Rectal smooth muscle tissue (tissue), 1 donor: ENCODE data around the gene ZNF555.
"Not testable (repeated sequence)": the region's sequence is repeated elsewhere in the genome, so short reads cannot be mapped to it uniquely, and the experiment has no call there.

Experiments used
- H3K27ac ChIP-seq: one replicate; pipeline ENCODE4 v1.7.0; 2013; ENCODE audit warnings: low read depth, low read length, inconsistent platforms
- H3K27me3 ChIP-seq: one replicate; pipeline ENCODE4 v1.7.0; 2013; ENCODE audit warnings: low read length; ENCODE audit not compliant: control insufficient read depth, insufficient read depth
- H3K36me3 ChIP-seq: one replicate; pipeline ENCODE4 v1.7.0; 2013; ENCODE audit warnings: low read length; ENCODE audit not compliant: control insufficient read depth, insufficient read depth
- H3K4me1 ChIP-seq: one replicate; pipeline ENCODE4 v1.7.0; 2013; ENCODE audit warnings: low read length; ENCODE audit not compliant: control insufficient read depth, insufficient read depth
- H3K4me3 ChIP-seq: one replicate; pipeline ENCODE4 v1.7.0; 2013; ENCODE audit warnings: low read length
- H3K9ac ChIP-seq: one replicate; pipeline ENCODE4 v1.7.0; 2013; ENCODE audit warnings: low read length

The ZNF555 gene

DNA sequence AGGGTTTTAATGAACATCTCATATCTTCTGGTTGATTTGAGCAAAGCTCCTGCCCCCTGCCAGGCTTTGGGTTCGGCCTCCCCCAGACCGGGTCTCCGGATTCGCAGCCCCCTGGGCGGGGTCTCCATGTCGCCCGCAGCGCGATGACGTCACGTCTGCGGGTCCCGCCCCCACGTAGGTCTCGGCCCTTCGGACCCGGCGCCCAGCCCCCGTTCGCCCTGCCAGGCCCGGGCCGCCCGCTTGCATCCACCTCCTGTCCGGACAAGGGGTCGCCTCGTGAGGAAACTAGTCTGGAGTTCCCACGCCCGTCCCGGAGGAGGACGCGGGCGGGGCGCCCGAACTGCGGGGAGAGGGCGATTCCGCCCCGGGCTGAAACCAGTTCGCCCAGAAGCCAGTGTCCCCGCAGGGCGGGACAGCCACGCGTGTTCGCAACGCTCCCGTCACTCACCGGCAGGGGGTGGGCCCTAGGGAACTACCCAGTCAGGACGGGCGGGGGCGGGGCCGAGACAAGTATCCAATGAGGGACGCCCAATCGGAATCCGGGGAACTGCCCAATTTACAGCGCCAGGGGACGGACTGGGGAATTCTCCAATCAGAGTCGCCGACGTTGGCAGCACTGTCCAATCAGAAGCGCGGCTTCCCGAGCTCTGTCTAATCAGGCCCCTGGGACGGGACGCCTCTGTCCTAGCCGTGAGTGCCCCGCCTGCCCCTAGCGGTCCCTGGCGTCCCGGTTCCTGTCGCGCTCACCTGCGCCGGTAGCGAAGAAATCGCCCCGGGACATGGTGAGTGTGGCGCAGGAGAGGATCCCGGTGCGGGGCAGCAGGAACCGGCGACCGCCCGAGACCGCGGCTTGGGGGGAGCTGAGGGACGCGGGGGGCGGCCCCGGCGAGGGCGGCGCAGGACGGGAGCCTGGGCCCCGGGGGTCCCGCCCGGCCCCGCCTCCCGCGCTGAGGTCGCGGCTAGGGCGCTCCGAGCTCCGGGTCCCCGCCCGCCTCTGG is at the start of gene ZNF555:
ZNF555 (plus strand) TSS at position 682 of the 998 bp plus-strand sequence; CDS start at position 780, 98 bp downstream.
- Histone ChIP-seq H3K27ac (peak within 1 kb of the TSS; percentile 93), H3K9ac (no peak within 1 kb of the TSS), H3K36me3 (no peaks in the 10 kb centered on the region), H3K27me3 (no peaks in the 10 kb centered on the region), H3K4me3 (peak within 1 kb of the TSS; percentile 84), H3K4me1 (peaks cover 5% of the 10 kb centered on the region)

DNA sequence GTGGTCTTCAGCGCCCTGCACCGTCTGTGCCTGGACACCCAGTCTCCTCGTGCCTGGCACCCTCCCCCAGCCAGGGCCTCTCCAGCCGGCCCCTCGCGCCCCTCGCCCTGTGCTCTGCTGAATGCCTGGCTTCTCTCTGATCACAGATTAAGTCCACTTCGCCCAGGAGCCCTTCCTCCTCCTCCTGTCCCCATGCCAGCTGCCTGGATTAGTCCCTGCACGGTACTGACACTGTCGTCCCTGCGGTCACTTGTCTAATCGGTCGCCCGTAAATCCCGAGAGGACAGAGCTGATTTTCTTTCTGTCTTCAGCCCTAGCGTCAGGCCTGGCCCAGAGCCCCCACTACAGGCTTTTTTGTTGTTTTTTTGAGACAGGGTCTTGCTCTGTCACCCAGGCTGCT is 49.4 kb upstream of the ZNF555 start:
- no peaks in the 10 kb centered on the region for H3K4me1 ChIP-seq
- no peak overlapping the region for H3K27ac ChIP-seq
- no peaks in the 10 kb centered on the region for H3K27me3 ChIP-seq
- no peak overlapping the region for H3K4me3 ChIP-seq
- no peak overlapping the region for H3K9ac ChIP-seq
- H3K36me3 ChIP-seq, result peaks cover 7% of the 10 kb centered on the region

DNA sequence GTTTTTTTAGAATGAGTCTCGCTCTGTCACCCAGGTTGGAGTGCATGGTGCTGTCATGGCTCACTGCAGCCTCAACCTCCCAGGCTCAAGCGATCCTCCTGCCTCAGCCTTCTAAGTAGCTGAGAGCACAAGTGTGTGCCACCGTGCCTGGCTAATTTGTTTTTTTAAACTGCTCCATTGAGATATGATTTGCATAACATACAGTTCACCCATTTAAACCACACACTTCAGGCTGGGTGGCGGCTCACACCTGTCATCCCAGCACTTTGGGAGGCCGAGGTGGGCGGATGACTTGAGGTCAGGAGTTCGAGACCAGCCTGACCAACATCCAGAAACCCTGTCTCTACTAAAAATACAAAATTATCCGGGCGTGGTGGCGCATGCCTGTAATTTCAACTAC is 48.6 kb upstream of the ZNF555 start:
- H3K9ac ChIP-seq, H3K36me3 ChIP-seq, H3K27ac ChIP-seq: not testable (repeated sequence)

DNA sequence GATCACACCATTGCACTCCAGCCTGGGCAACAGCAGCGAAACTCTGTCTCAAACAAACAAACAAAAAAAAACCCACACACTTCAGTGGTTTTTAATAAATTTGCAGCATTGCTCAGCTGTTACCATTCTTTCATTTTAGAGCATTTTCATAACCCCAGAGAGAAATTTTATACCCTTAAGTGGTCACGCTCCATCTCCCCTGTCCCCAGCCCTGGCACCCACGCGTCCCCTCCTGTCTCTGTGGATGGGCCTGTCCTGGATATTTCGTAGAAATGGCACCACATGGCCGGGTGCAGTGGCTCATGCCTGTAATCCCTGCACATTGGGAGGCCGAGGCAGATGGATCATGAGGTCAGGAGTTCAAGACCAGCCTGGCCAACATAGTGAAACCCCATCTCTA is 48.1 kb upstream of the ZNF555 start:
- Histone ChIP-seq H3K36me3 (peaks cover 8% of the 10 kb centered on the region), H3K27me3 (no peaks in the 10 kb centered on the region), H3K4me1 (no peaks in the 10 kb centered on the region), H3K27ac (no peak overlapping the region), H3K4me3 (no peak overlapping the region), H3K9ac (no peak overlapping the region)

More for the DNA sequence above, 48.6 kb upstream of the ZNF555 start:
- not testable (repeated sequence) for H3K27me3 ChIP-seq, H3K4me3 ChIP-seq, H3K4me1 ChIP-seq

DNA sequence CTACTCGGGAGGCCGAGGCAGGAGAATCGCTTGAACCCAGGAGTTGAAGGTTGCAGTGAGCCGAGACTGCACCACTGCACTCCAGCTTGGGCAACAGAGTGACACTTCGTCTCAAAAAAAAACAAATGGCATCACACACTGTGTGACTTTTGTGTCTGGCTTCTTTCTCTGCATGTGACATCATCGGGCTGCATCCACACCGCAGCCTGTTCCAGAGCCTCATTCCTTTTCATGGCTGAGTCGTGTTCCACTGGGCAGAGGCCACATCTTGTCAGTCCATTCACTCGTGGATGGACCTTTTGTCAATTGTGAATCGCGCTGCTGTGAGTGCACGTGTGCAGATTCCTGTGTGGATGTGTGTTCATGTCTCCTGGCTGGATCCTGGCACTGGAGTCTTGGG is 47.7 kb upstream of the ZNF555 start:
- Histone ChIP-seq H3K36me3 (peaks cover 11% of the 10 kb centered on the region), H3K4me3 (no peak overlapping the region), H3K27ac (no peak overlapping the region), H3K4me1 (no peaks in the 10 kb centered on the region), H3K9ac (no peak overlapping the region), H3K27me3 (no peaks in the 10 kb centered on the region)

DNA sequence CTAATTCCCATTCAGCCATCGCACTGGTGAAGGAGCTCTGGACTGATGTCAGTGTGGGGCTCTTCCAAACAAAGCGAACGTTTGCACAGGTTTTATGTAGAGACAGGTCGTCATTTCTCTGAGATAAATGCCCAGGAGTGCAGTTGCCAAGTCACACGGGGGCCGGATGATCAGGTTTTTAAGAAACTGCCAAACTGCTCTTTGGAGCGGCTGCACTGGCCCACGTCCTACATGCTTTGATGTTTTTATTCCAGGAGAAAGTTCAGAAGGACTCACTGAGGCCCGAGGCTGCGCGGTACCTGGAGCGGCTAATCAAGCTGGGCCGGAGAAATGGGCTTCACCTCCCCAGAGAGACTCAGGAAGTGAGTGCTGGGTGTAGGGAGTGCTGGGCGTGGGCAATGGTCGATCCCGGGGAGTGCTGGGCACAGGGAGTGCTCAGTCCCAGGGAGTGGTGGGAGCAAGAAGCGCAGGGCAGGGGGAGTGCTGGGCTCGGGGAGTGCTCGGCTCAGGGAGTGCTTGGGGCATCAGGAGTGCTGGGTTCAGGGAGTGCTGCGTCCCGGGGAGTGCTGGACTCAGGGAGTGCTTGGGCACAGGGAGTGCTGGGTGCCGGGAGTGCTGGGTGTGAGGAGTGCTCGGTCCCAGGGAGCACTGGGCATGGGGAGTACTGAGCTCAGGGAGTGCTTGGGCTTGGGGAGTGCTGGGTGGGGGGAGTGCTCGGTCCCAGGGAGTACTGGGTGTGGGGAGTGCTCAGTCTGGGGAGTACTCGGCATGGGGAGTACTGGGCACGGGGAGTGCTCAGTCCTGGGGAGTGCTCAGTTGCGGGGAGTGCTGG is 45.2 kb upstream of the ZNF555 start:
- H3K4me1 ChIP-seq, result no peaks in the 10 kb centered on the region
- no peaks in the 10 kb centered on the region for H3K27me3 ChIP-seq
- H3K4me3 ChIP-seq, result no peak overlapping the region
- no peak overlapping the region for H3K9ac ChIP-seq
- peaks cover 10% of the 10 kb centered on the region for H3K36me3 ChIP-seq
- no peak overlapping the region for H3K27ac ChIP-seq

DNA sequence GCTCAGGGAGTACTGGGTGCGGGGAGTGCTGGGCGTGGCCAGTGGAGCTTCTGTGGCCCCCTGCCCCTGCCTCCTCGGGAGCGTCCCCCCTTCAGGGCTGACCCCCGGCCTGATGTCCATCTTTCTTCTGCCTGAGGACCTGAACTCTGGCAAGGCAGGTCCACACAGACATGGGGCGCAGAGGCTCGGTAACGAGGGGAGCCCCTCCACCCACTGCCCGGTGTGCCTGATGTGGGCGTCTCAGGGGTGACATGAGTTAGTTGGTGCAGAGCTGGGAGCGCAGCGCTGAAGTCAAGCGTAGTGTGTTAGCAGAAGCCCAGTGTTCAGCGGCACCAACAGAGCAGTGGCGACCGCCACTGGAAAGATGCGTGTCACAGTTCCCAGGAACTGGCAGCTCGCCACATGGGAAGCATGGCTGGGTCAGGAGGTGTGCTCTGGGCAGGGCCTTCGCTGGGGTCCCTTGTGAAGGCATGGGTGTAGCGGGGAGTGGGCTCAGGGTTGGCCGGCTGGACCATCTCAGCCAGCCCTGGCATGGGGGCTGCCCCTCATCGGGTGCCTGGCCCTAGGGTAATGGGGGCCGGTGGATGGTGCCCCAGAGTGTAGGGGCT is 44.5 kb upstream of the ZNF555 start:
- Histone ChIP-seq H3K4me3 (no peak overlapping the region), H3K27me3 (no peaks in the 10 kb centered on the region), H3K4me1 (no peaks in the 10 kb centered on the region), H3K9ac (no peak overlapping the region), H3K36me3 (peaks cover 12% of the 10 kb centered on the region), H3K27ac (no peak overlapping the region)

DNA sequence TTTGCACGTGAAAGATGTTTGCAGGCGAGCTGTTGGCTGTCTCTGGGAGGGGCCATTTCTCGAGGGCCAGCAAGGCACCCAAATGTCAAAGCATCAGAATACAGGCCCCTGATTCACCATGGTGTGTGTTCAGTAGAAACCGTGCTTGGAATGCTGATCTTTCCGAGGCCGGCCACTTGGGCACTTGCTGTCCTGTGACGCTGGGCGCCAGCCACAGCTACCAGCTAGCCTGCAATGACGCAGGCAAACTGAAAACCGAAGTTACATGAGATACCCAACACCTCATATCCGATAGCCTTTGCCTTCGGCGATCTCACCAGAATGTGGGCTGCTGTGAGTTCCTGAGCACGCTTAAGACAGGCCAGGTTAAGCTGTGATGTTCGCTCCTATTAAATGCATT is 44.0 kb upstream of the ZNF555 start:
- Histone ChIP-seq H3K27me3 (no peaks in the 10 kb centered on the region), H3K36me3 (peaks cover 14% of the 10 kb centered on the region), H3K4me3 (no peak overlapping the region), H3K27ac (no peak overlapping the region), H3K4me1 (no peaks in the 10 kb centered on the region), H3K9ac (no peak overlapping the region)

DNA sequence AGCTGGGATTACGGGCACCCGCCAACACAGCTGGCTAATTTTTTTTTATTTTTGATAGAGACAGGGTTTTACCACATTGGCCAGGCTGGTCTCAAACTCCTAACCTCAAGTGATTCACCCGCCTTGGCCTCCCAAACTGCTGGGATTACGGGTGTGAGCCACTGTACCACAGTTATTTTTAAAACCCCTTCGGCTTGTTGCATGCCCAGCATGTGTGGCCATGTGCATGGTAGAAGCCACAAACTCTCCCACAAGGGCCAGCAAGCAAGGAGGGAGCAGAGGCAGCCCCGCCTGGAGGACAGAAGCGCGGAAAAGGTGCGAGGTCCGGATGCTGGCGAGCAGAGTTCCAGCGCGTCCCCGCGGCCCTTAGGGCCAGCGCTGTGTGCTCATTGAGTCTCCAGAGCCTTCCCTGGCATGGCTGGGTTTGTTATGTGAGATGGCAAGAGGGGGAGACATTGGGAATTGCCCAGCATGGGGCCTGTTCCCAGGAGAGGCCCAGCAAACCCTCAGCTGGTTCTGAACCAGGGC is 43.1 kb upstream of the ZNF555 start:
- H3K36me3 ChIP-seq, result peaks cover 14% of the 10 kb centered on the region
- H3K9ac ChIP-seq, result no peak overlapping the region
- H3K4me3 ChIP-seq, result no peak overlapping the region
- H3K27ac ChIP-seq, result no peak overlapping the region
- H3K4me1 ChIP-seq, result no peaks in the 10 kb centered on the region
- H3K27me3 ChIP-seq, result no peaks in the 10 kb centered on the region

DNA sequence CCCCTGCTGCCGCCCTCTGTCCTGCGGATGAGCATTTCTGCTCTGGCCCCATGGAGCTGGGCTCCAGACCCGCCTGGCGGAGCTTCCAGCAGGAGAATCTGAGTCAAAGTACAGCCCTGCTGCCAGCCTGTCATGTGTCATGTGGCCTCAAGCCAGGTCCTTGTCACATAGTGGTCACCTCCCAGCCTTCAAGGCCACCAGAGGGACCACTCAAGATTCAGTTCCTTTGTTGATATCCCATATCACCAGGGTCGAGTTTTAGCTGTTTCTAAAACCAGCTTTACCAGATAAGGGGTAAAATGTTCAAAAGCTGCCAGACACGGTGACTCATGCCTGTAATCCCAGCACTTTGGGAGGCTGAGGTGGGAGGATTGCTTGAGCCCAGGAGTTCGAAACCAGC is 42.5 kb upstream of the ZNF555 start:
- H3K27ac ChIP-seq, result no peak overlapping the region
- no peaks in the 10 kb centered on the region for H3K4me1 ChIP-seq
- H3K27me3 ChIP-seq, result no peaks in the 10 kb centered on the region
- peaks cover 14% of the 10 kb centered on the region for H3K36me3 ChIP-seq
- no peak overlapping the region for H3K9ac ChIP-seq
- no peak overlapping the region for H3K4me3 ChIP-seq

DNA sequence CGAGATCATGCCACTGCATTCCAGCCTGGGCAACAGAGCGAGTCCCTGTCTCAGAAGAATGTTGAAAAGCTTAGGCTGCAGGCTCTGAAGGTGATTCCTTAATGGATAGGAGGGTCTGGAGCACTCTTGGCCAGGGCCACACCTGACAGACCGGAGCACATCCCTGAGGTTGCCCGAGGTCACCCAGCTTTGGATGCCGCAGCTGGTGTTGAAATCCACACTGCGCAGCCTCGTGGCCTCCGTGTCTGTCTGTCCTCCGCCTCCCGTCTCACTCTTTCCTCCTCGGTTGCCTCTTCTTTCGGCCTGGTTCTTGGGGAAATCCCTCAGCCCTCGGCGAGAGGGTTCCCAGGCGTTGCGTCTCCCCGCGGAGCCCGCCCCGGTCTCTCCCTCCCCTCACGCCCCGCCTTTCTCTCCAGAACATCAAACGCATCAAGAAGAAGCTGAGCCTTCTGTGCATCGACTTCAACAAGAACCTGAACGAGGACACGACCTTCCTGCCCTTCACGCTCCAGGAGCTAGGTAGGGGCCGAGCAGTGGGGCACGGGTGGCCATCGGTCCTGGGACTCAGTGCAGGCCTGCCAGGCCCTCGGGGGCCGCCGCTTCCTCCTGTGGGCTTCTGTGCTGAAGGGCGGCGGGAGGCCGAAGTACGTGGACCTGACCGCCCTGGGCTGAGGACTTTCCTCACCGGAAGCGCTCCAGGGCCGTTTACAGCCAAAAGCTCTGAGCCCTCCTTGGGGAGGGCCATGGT is 41.8 kb upstream of the ZNF555 start:
- Histone ChIP-seq H3K27ac (no peak overlapping the region), H3K9ac (no peak overlapping the region), H3K27me3 (no peaks in the 10 kb centered on the region), H3K4me3 (no peak overlapping the region), H3K4me1 (no peaks in the 10 kb centered on the region), H3K36me3 (peaks cover 14% of the 10 kb centered on the region)
